Uterus (tissue), 4 donors: ENCODE data around the gene GAS5. TPM values are rescaled to one million over a fixed set of nuclear protein-coding genes. Genes with fewer than 3 reads are reported as not detected.

Experiments
- DNase-seq, 2 donors: peaks; one replicate each; pipeline ENCODE4 v3.0.0-alpha.2; 2019 to 2020
- H3K27ac ChIP-seq, 2 donors: fragments of 200-600 bp; sonication (generic); 1 replicate in 1 of 2; 2 replicates in 1 of 2; pipeline ENCODE4 v1.5.1; 2016 to 2018
- H3K27me3 ChIP-seq, 2 donors: fragments of 200-600 bp; sonication (generic); one replicate each; pipeline ENCODE4 v1.5.1; 2018 to 2019; ENCODE audit warnings: control low read depth in 1 of 2
- H3K36me3 ChIP-seq, 2 donors: fragments of 200-600 bp; sonication (generic); one replicate each; pipeline ENCODE4 v1.5.1; 2019; ENCODE audit warnings: control low read depth in 1 of 2
- H3K4me1 ChIP-seq, 2 donors: fragments of 200-600 bp; sonication (generic); one replicate each; pipeline ENCODE4 v1.5.1; 2018 to 2019; ENCODE audit warnings: control low read depth in 1 of 2
- H3K4me3 ChIP-seq, 2 donors: fragments of 200-600 bp; sonication (generic); 1 replicate in 1 of 2; 2 replicates in 1 of 2; pipeline ENCODE4 v1.5.1; 2018 to 2019; ENCODE audit warnings: mild to moderate bottlenecking in 1 of 2
- H3K9me3 ChIP-seq, 2 donors: fragments of 200-600 bp; sonication (generic); one replicate each; pipeline ENCODE4 v1.5.1; 2019; ENCODE audit warnings: control low read depth in 1 of 2
- CTCF ChIP-seq, 4 experiments: fragments of 200-600 bp in 2 of 4; fragments of 450-650 bp in 2 of 4; sonication (generic) in 2 of 4; IDR thresholded peaks; one replicate each; pipeline ENCODE4 v1.5.1; 2016 to 2019; ENCODE audit warnings: antibody characterized with exemption in 4 of 4, mild to moderate bottlenecking in 2 of 4, moderate library complexity in 1 of 4
- POLR2A ChIP-seq, 2 donors: fragments of 450-650 bp; IDR thresholded peaks; one replicate each; pipeline ENCODE4 v1.6.1; 2016; ENCODE audit warnings: antibody characterized with exemption in 2 of 2, mild to moderate bottlenecking in 1 of 2, moderate library complexity in 1 of 2
- intact Hi-C: fragments of 100-400 bp; cut with DNase I; formaldehyde crosslinking; loops from one replicate; pipeline ENCODE4 v1.15.1; 2023; ENCODE audit warnings: low total_unique reads
- total RNA-seq, 4 donors: library from RNA; depleted of rRNA in 3 of 4; stranded (reverse); fragments of >200 nt in 3 of 4; gene quantifications; one replicate each; pipeline versions ENCODE4 v1.1.0 to v1.2.4, GENCODE V29; 2014 to 2023
- donor health status: DM: yes; HTN: yes; CAD: no.

GAS5 gene
- total RNA-seq, 4 donors from 2014 or later: 566 to 2,222 (median 828) TPM

- Histone ChIP-seq H3K36me3 (no peaks in the 10 kb centered on the region), H3K9me3 (no peaks in the 10 kb centered on the region), H3K27me3 (no peaks in the 10 kb centered on the region), H3K4me1 (no peaks in the 10 kb centered on the region), H3K27ac (no peak overlapping the region), H3K4me3 (no peak overlapping the region)
- TF ChIP-seq CTCF (IDR thresholded peaks at IDR 0.05): no peak
- TF ChIP-seq POLR2A (IDR thresholded peaks at IDR 0.05): no peak
- no peak for DNase-seq
- intact Hi-C loops: no loop called here
These were observed 2.7 kb upstream of the GAS5 start for GRCh38 chr1:173870252-173871075.

DNA sequence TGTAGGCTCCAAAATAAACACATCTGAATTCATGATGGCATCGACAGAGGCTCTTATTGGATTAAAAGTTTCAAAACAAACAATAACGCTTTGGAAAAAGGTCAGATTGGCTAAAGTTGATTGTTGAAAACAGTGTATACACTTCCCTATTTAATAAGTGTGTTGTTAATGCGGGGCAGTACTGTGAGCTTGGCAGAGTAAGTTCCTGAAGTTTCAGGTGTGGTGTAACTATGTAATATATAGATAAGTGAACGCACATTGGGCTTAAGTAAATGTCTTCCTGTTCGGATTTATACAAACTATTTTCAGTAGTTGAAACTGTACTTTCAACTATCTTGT lies 1.2 kb upstream of the GAS5 start:
- no peaks in the 10 kb centered on the region for H3K27me3 ChIP-seq
- H3K4me1 ChIP-seq: no peaks in the 10 kb centered on the region
- H3K36me3 ChIP-seq: no peaks in the 10 kb centered on the region
- DNase-seq: no peak
- intact Hi-C loops: loop anchor here (5.0 kb wide), 1 partner anchor 153 kb away; the partner anchor contains the start of gene RC3H1
- H3K4me3 ChIP-seq: peak overlapping the region; percentile 65 to 74
- peak overlapping the region; percentile 87 to 92 for H3K27ac ChIP-seq
- no peaks in the 10 kb centered on the region for H3K9me3 ChIP-seq
- TF ChIP-seq POLR2A (IDR thresholded peaks at IDR 0.05): no peak
- no peak for TF ChIP-seq CTCF (IDR thresholded peaks at IDR 0.05)

GRCh38 chr1:173868266-173869020 lies 654 bp upstream of the GAS5 start, which contains the start of gene ZBTB37:
TSS of gene ZBTB37 (plus strand) at chr1:173868380. CDS start at chr1:173870226, 1,846 bp downstream.
- intact Hi-C loops: loop anchor here (5.0 kb wide), 1 partner anchor 154 kb away; the partner anchor contains the start of gene RC3H1
- TF ChIP-seq POLR2A (IDR thresholded peaks at IDR 0.05): peak in 1 of 2 donors; percentile 9
- TF ChIP-seq CTCF (IDR thresholded peaks at IDR 0.05): no peak
- H3K27ac ChIP-seq: peak within 1 kb of the TSS; percentile 87 to 92
- H3K36me3 ChIP-seq: no peaks in the 10 kb centered on the region
- H3K9me3 ChIP-seq: no peaks in the 10 kb centered on the region
- no peaks in the 10 kb centered on the region for H3K4me1 ChIP-seq
- H3K27me3 ChIP-seq: no peaks in the 10 kb centered on the region
- peak in 1 of 2 donors; percentile 81 for DNase-seq
- peak within 1 kb of the TSS; percentile 65 to 74 for H3K4me3 ChIP-seq

GRCh38 chr1:173867141-173867752 lies 542 bp downstream of the GAS5 start:
- intact Hi-C loops: loop anchor here (5.0 kb wide), 1 partner anchor 155 kb away; the partner anchor contains the start of gene RC3H1
- no peaks in the 10 kb centered on the region for H3K4me1 ChIP-seq
- peak overlapping the region; percentile 87 to 92 for H3K27ac ChIP-seq
- no peaks in the 10 kb centered on the region for H3K27me3 ChIP-seq
- no peaks in the 10 kb centered on the region for H3K36me3 ChIP-seq
- H3K9me3 ChIP-seq: no peaks in the 10 kb centered on the region
- DNase-seq: peak in 1 of 2 donors; percentile 26
- TF ChIP-seq CTCF (IDR thresholded peaks at IDR 0.05): no peak
- TF ChIP-seq POLR2A (IDR thresholded peaks at IDR 0.05): no peak
- peak overlapping the region; percentile 65 to 74 for H3K4me3 ChIP-seq
